GM19452 (cell line): ENCODE data around the gene SASH1.
A peak's percentile ranks its signal among the peaks of the same experiment; 100 is the strongest.

Experiments used
- ATAC-seq: cut with Tn5 transposase; IDR thresholded peaks from one replicate; pipeline ENCODE4 v1.9.1; 2021; ENCODE audit not compliant: unreplicated experiment

The SASH1 gene

DNA sequence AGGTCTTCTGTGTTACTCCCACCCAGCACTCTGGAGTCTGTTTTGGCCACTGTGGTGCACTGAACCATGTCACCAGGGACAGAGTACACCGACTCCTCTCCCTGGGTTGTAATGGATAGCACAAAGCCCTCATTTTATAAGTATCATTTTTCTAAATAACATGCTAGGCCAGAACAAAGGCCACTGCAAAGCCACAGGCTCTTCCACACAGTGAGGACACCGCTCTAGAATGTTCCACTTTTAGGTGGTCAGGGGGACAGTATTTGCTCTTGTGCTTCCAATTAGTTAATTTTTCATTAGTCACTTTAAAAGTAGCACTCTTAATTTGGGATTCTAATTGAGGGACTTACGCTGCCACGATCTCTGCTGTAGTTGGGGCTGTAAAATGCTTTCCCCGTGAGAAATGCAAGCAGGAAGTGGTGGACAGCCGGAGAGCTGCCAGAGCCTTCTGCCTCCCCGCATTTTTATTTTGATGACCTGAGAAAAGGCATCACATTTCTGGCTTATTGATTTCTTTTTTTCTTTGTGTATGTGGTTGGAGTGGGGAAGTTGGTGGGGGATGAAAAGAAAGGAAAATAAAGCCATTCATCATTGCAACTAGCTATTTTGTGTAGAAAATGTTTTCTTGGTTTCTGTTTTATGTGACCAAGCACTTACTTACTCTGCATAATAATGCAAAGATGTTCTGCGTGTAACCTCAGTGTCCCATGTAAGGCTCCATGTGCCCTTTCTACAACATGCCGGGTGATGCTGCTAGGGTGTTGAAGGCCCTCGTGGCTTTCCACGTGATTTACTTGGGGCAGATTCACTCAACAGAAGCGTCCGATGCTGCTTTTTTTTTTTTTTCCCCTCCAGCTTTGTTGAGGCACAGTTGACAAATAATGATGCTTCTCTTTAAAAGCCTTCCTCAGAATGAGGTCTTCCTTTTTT lies 195.9 kb downstream of the SASH1 start:
- no peak for ATAC-seq

DNA sequence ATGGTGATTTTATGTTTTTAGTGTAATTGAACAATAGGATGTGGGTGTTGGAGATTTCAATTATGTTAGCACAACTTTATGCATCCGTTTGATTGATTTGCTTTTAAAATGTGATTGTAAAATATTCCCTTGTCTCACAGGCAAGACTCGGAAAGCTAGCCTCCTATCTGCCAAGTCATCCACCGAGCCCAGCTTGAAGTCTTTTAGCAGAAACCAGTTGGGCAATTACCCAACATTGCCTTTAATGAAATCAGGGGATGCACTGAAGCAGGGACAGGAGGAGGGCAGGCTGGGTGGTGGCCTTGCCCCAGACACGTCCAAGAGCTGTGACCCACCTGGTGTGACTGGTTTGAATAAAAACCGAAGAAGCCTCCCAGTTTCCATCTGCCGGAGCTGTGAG lies 200.9 kb downstream of the SASH1 start:
- no peak for ATAC-seq

DNA sequence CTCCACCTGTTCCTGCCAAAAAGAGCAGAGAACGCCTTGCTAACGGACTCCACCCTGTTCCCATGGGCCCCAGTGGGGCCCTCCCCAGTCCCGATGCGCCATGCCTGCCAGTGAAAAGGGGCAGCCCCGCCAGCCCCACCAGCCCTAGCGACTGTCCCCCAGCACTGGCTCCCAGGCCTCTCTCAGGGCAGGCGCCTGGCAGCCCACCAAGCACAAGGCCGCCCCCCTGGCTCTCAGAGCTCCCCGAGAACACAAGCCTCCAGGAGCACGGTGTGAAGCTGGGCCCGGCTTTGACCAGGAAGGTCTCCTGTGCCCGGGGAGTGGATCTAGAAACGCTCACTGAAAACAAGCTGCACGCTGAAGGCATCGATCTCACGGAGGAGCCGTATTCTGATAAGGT lies 201.8 kb downstream of the SASH1 start:
- ATAC-seq: no peak

DNA sequence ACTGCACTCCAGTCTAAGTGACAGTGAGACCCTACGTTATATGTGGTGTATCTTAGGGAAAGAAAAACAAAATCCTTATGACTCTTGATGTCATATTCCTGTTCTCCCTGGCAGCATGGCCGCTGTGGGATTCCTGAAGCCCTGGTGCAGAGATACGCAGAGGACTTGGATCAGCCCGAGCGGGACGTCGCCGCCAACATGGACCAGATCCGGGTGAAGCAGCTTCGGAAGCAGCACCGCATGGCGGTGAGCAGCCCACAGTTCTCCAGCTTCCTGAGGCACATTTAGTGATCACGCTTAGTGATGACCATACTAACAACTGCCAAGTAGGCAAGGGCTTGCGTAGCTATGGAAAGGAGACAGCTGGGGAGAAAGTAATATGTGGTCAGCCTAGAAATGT lies 203.3 kb downstream of the SASH1 start:
- ATAC-seq: no peak

DNA sequence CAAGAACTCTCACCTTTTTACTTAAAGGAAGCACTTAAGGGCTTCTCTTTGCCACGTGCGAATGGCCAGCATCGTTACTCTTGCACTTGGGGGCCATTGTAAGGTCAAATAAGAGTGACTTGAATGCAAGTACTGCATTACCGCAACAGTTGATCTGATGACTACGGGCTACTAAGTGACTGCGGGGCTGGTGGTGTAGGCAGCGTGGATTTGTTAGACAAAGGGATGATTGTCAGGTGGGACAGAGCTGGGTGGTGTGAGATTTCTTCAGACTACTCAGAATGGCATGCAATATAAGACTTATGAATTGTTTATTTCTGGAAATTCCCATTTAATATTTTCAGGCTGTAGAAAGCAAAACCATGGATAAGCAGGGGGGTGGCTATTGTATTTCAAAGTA lies 204.5 kb downstream of the SASH1 start:
- ATAC-seq: no peak

DNA sequence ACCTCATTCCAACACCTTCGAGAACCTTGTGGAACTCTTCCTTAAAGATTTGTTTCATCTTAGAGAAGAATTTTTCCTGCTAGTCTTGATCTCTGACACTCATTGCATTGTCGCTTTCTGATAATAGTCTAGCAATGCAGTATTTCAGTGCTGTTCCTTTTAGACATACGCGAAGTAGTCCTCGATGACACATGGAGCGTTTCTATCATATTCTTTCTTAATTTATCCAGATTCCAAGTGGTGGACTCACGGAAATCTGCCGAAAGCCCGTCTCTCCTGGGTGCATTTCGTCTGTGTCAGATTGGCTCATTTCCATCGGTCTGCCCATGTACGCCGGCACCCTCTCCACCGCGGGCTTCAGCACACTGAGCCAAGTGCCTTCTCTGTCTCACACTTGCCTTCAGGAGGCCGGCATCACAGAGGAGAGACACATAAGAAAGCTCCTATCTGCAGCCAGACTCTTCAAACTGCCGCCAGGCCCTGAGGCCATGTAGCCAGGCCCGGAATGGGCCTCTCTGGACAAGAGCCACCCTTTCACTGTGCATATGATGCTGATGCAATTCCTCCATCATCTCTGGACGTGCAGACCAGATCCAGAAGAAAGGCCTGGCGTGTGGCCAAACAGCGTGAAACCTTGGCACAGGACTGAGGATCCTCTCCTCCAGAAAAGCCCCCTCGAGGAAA lies 205.6 kb downstream of the SASH1 start:
- ATAC-seq: no peak

DNA sequence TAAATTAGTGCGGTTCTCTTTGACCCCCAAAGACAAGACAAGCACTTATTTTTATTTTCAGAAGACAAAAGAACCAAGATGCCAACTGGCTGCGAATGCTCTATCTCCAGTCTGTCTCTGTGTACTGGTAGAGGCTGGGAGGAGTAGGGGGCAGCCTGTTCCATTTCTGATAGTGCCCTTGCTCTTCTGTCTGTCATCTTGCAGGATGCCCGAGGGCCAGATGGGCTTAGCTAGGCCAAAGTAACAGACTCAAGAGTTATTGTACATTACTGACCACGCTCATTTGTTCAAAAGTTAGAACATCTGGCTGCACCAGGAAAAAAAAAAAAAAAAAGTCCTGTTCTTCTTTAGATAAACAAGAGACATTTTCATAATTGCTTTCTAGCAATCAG lies 206.1 kb downstream of the SASH1 start:
- ATAC-seq: no peak

DNA sequence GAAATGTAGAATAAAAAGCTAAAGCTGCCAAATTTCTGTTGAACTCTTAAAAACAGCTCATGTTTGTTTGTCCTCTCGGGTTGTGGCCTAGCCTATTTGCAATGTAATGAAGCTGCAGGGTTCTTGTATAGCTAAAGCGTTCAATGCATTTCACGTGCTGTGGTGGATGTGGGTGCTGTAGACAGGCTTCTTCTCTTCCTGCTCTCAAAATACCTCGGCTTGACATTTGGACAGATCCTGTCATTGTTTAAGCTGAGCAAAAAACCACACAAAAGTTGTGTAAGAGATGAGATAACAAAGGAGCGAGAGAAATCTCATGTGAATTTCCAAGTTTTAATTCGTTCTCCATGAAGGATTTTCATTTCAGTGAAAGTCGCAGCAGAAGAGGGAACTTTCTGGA lies 207.9 kb downstream of the SASH1 start:
- ATAC-seq: no peak

DNA sequence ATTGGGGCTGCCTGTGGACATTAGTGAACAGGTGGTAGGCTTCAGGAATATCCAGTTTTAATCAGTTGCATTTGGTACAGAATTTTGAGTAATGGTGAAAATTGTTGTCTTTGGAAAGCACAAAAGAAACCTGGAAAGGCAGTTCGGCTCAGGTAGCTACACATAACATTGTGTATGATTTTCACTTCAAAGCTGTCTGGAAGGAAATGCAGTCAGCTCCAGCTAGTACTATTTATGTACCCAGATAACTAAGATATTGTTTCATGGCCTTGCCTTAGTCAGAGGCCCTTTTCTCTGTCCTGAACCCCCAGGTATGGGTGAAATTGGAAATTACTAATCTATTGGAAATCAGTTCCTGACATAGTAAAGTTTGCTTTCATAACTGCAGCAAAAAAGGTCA lies 208.6 kb downstream of the SASH1 start:
- no peak for ATAC-seq

DNA sequence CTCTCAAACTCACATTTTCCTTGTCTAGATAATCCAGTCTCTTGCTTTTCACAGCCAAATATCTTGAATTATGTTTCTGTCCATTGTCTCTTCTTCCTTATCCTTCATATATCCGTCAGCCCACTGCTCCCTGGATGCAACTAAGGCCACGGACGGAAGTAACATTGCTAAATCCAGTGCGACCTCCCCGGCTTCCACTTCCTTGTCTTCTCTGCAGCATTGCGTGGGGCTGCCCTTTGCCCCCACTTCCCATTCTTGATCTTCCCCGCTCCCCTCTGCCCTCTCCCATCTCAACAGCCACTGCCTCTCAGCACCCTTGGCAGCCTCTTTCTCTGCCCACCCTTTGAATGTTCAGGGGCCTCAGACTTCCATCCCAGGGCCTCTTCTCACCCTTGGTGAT lies 213.8 kb downstream of the SASH1 start:
- no peak for ATAC-seq

DNA sequence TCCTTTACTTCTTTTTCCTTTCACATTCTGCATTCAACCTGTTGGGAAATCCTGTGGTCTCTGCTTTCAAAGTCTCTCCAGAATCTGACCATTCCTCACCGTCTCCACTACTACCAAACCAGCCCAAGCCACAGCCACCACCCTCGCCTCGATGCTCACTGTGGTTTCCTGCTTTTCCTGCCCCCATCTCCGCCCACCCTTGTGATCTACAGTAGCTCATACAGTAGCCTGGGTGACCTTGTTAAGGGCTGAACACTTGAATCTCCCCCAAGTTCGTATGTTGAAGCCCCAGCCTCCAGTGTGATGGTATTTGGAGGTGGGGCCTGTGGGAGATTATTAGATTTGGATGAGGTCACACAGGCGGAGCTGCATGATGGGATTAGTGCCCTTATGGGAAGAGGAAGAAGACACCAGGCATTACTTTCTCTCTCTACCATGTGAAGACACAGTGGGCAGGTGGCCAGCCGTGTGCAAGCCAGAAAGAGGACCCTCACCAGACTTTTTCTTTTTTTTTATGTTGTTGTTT lies 215.2 kb downstream of the SASH1 start:
- no peak for ATAC-seq

DNA sequence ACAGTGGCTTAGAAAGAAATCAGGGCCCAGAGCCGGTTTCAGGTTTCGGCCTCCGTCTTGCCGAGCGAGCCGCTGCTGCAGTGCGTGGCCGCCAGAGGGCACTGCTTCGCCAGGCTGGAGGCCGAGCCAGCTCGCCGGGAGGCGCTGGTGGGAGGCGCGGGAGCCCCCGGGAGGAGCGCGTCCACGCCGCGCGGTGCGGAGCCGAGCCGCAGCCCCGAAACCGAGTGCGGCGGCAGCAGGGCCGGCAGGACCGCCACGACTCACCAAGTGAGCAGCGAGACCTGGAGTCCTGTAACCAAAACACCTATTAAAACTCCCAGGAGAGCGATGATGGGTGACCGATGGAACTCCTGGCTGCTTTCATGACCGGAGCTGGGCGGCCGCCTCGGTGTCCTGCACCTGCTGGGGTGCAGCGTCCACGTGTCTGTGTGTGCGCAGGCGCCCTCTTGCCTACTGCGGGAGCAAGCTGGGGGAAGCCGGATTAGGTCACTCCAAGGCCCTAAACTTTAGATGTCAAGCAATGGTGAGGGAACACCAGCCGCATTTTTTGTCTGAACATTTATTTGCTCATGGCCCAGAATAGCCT lies 217.3 kb downstream of the SASH1 start:
- ATAC-seq: peak; percentile 80

DNA sequence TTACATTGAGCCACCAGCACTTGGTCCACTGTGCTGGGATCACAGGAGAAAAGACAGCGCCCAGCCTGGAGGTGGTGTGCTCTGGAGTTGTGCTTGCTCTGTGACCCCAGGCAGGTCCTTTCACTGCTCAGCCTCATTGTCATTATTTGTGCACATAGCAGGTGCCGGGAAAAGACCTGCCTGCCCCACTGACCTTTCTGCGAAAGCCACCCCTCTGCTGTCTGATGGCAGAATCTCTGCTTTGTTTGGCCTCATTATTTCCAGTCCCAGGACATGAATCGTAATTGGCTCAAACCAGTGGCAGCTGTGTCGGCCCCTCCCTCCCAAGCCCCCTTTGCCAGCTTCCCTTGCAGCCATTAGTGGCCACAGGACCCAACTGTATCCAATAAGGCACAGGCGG lies 219.0 kb downstream of the SASH1 start:
- no peak for ATAC-seq

DNA sequence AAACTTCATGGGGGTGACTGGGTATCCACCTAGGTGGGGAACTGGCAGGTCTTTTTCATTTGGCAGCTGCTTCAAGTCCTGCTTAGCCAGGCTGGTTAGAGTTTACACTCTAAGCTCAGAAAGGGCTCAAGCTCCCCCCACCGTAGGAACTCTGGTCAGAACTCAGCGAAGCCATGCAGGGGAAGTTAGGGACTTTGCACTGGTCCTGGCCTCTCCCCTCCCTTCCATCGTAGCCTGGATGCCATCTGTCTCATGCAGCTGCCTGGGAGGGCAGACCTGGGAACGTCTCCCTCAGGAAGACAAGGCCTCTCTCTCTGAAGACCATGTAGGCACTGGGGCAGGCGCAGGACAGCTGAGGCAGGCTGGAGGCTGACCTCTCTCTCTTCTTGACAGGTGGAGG lies 220.4 kb downstream of the SASH1 start:
- ATAC-seq: no peak

DNA sequence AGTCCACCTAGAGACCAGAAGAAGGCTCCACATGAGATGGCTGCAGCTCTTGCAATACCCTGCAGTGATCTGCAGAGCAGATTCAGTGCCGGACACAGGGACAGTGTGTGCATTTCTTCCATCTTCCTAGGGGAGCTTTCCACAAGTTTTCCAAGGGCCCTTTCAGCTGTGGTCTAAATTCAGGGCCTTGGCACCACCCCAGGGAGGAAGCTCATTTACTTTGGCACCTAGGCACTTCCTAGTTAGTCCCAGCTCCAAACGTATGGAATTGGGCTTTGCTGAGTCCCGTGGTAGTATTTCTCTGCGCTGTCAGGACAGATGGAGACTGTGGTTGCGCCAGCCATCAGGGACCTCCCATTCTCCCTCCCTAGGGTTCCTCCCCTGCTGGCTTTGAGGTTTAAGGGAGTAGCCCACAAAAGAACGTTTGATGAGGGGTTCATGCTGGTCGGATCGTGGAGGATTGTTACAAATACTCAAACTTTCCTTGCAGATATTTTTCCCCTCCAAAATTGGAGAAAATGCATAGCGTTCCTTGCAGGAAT lies 221.9 kb downstream of the SASH1 start:
- ATAC-seq: no peak

DNA sequence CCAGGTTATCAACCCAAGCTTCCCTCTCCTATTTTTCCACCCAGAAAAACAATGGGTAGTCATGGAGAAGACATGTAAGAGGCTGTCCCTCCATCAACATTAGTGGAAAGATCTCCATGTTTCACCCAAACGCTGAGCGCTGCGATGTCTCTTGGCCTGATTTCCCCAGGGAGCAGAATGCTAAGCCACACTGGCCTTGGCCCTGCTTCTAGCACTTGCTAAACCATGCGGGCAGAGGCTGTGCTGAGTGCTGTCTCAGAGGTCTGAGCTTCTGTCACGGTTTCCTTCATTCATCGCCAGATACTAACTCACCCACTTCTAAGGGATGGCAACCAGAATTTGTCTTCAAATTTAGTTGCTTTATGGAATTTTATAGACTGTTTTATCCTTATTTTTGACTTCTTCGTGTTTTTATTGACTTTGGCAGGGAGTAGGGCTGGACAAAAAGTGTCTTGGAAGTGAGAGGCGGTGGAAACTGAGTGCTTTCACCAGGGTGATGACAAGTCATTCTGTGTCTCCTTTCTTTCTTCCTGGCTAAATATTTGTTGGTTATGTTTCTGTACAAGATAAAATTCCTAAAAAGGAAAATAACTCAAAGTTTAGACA lies 222.8 kb downstream of the SASH1 start:
- no peak for ATAC-seq

DNA sequence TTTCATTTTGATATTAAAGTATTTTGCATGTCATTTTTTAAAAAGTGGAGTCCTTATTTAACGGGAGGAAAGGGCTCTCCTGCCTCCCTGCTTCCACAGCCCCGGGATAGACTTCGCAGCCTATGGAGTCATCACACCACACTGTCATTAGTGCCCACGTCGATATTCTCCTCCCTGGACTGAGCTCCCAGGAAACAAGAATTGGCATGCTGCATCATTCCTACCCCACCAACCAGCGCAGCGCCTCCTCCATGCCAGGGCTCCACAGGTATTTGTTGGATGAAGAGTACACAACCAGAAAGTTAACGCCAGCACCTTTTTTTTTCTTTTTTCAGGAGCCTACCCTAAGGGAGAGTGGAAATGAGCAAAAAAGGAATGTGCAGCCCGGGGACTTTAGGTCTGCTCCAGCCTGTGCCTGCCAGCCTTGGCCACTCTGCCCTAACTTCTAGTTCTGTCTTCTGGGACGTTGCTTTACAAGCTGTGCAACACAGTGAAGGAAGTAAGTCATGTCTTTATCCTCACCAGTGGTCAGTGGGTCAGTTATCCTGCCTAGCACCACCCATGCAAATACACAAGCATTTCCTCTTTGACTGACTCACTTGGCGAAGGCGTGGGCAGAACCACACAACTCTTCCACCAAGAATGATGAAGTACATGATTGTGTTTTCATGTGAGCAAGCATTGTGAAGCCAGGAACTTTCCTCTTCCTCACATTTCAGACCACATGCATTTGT lies 223.5 kb downstream of the SASH1 start:
- ATAC-seq: peak; percentile 69

DNA sequence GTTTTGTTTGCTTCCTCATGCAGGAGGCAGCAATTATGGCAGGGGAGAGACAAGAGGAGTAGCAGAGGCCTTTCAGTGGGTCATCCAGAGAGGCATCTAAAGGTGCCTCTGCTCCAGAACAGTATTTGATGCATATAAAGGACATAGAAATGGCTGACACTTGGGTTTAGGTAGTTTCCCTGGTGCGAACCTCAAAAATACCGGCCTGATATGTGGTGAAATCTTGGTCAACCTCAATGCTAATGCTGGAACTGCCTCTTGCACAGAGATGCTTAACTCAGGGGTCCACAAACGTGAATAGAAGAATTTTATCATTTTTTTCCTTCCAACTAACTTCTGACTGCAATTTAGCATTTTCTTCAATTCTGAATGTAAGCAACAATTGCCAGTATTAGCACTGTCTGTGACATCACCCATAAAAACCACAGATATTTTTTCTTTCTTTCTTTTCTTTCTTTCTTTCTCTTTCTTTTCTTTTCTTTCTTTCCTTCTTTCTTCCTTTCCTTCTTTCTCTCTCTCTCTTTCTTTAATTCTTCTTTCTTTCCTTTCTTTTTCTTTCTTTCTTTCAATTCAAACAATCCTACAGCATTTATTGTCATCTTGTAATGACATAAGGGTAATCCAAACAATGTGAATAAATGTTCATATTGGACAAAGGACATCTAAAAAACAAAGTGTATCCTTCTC lies 224.2 kb downstream of the SASH1 start:
- peak; percentile 64 for ATAC-seq

DNA sequence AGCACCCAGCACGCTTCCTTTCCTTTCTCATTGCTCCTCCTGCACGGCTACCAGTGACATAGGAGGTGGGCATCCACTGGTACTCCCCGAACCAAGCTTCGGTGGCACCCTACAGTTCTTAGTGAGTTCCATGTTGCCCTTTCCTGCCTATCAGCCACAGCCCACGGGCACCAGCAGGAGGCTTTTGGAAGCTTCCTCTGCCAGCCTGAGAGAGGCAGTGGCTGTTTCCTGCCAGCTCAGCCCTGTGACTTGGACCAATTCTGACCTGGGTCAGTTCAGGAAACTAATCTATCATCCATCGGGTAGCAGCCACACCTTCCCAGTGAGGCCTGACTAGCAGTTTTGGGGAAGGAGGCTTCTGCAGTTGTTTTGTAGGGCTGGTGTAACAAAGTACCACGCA lies 227.8 kb downstream of the SASH1 start:
- no peak for ATAC-seq
